ENCODE data around the gene MAP3K21. TPM values are rescaled to one million over a fixed set of nuclear protein-coding genes. Genes with fewer than 3 reads are reported as not detected.

The MAP3K21 gene
- 6.6 TPM for total RNA-seq

DNA sequence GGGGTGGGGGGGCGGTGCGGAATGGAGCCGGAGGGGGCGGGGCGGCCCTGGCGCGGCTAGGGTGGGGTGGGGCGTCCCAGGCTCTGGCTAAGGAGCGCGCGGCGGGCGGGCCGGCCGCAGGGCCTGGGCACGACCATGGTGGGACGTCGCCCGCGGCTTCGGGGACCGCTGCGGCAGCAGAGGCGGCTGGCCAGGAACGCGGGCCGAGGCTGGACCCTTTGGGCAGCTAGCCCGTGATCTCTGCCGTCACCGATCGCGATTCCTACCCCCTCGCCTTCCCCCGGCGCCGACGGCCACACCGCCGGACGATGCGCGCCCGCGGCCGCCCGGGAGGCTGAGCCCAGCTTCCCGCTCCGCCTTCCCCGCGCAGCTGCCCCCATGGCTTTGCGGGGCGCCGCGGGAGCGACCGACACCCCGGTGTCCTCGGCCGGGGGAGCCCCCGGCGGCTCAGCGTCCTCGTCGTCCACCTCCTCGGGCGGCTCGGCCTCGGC is at the start of gene MAP3K21:
Gene MAP3K21 (plus strand): TSS at position 74 of the 491 bp plus-strand sequence. CDS start 305 bp downstream, at position 379.

DNA sequence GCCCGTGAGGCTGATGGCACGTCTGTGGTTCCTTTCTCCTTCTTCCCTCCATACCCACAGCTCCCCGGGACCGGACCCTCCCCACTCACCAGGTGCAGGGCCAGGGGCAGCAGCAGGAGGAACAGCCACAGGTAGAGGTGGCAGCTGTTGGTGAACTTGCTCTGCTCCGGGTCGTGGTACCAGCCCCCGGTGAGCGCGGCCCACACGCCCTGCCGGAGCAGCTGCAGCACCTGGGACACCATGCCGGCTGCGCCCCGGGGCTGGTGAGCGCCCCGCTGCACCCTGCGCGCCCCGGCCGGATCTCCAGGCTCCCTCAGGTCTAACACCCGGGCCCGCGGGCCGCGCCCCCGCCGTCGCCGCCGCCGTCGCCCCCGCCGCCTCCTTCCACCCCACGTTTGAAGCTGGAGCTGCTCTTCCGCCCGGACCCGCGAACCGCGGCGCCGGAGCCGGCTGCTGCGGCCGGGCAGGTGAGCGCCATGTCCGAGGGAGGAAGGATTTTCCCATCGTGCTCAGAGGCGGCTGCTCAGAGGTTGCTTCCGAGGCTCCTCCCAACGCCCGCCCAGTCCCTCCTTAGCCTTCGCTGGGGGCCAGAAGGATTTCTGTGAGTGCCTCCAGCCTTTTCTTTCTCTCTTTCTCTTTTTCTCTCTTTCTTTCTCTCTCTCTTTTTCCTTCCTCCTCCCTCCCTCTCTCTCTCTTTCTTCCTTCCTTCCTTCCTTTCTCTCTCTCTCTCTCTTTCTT is 32.1 kb upstream of the MAP3K21 start, which contains the start of gene PCNX2:
Gene PCNX2 (minus strand): TSS at position 489 of the 738 bp plus-strand sequence. CDS start 247 bp downstream, at position 242.

Other genes starting within 250 kb of the MAP3K21 start
- 174 TPM for gene PCNX2, start 32.0 kb upstream of the MAP3K21 start, total RNA-seq